Activated CD4-positive, alpha-beta T cell treated with anti-CD3 and anti-CD28 coated beads, Interleukin-2, amount 10 ng/mL, durations not matched to agents 24 days and 14 days (primary cell): ENCODE measurements around the gene PARP9. TPM values are rescaled to one million over a fixed set of nuclear protein-coding genes. Genes with fewer than 3 reads are reported as not detected.

Source experiments
- DNase-seq: peaks from one replicate; pipeline ENCODE4 v3.0.0; 2022
- H3K27ac Mint-ChIP-seq: one replicate; pipeline ENCODE4 v1.8.0; 2022; ENCODE audit warnings: mild to moderate bottlenecking, mixed read lengths
- H3K27me3 Mint-ChIP-seq: one replicate; pipeline ENCODE4 v1.8.0; 2022; ENCODE audit warnings: mixed read lengths
- H3K36me3 Mint-ChIP-seq: one replicate; pipeline ENCODE4 v1.8.0; 2022; ENCODE audit warnings: low read depth, mild to moderate bottlenecking, mixed read lengths
- H3K4me1 Mint-ChIP-seq: one replicate; pipeline ENCODE4 v1.8.0; 2021; ENCODE audit warnings: mixed read lengths
- H3K4me3 Mint-ChIP-seq: one replicate; pipeline ENCODE4 v1.8.0; 2022; ENCODE audit warnings: mild to moderate bottlenecking, moderate library complexity, mixed read lengths
- H3K9me3 Mint-ChIP-seq: one replicate; pipeline ENCODE4 v1.8.0; 2021; ENCODE audit warnings: mixed read lengths
- intact Hi-C: fragments of 100-400 bp; cut with micrococcal nuclease; formaldehyde crosslinking; loops from one replicate; pipeline ENCODE4 v1.15.1; 2023
- total RNA-seq: library from RNA; stranded (reverse); gene quantifications from 2 replicates; pipeline ENCODE4 v1.2.3, GENCODE V29; 2022

The PARP9 gene
- 45.7 and 47.9 TPM in 2 replicates for total RNA-seq

- peaks cover 71% of the 10 kb centered on the region for H3K4me1 Mint-ChIP-seq
- peak within 1 kb of the TSS; percentile 95 for H3K4me3 Mint-ChIP-seq
- peaks cover 60% of the 10 kb centered on the region for H3K36me3 Mint-ChIP-seq
- peak within 1 kb of the TSS; percentile 98 for H3K27ac Mint-ChIP-seq
- no peaks in the 10 kb centered on the region for H3K9me3 Mint-ChIP-seq
- intact Hi-C loops = loop anchor here (1.0 to 5.0 kb wide), 6 partner anchors 12 to 233 kb away; partner anchors contain the start of genes FAM162A and SLC49A4
- H3K27me3 Mint-ChIP-seq = no peaks in the 10 kb centered on the region
- peak; percentile 97 for DNase-seq
Observed at GRCh38 chr3:122564155-122564912, at the start of gene PARP9, which contains the start of gene DTX3L. TSS of gene PARP9 (minus strand) at chr3:122564300. CDS start at chr3:122559620, 4,680 bp downstream. TSS of gene DTX3L (plus strand) at chr3:122564338. CDS start at chr3:122564427, 89 bp downstream.

GRCh38 chr3:122612696-122613095 lies 48.6 kb upstream of the PARP9 start:
- Mint-ChIP-seq H3K36me3 (peaks cover 58% of the 10 kb centered on the region), H3K9me3 (peaks cover 9% of the 10 kb centered on the region), H3K27ac (peak overlapping the region; percentile 51), H3K4me1 (peaks cover 27% of the 10 kb centered on the region), H3K4me3 (no peak overlapping the region), H3K27me3 (no peaks in the 10 kb centered on the region)
- DNase-seq = no peak
- intact Hi-C loops = no loop called here

GRCh38 chr3:122609798-122610559 lies 45.9 kb upstream of the PARP9 start:
- H3K27me3 Mint-ChIP-seq = no peaks in the 10 kb centered on the region
- DNase-seq = peak; percentile 81
- peaks cover 11% of the 10 kb centered on the region for H3K9me3 Mint-ChIP-seq
- intact Hi-C loops = loop anchor here (1.0 to 2.0 kb wide), 8 partner anchors 33 to 182 kb away; partner anchors contain the start of genes DTX3L, PARP14 and PARP9
- H3K27ac Mint-ChIP-seq = peak overlapping the region; percentile 90
- H3K4me3 Mint-ChIP-seq = peak overlapping the region; percentile 72
- peaks cover 52% of the 10 kb centered on the region for H3K36me3 Mint-ChIP-seq
- H3K4me1 Mint-ChIP-seq = peaks cover 32% of the 10 kb centered on the region

- intact Hi-C loops = loop anchor here (1.0 kb wide), 1 partner anchor 45 kb away; the partner anchor contains the start of genes DTX3L and PARP9
- H3K4me3 Mint-ChIP-seq = peak overlapping the region; percentile 32
- no peak for DNase-seq
- peaks cover 50% of the 10 kb centered on the region for H3K36me3 Mint-ChIP-seq
- H3K27ac Mint-ChIP-seq = peak overlapping the region; percentile 57
- H3K27me3 Mint-ChIP-seq = no peaks in the 10 kb centered on the region
- H3K4me1 Mint-ChIP-seq = peaks cover 34% of the 10 kb centered on the region
- peaks cover 14% of the 10 kb centered on the region for H3K9me3 Mint-ChIP-seq
Observed at GRCh38 chr3:122608916-122609315, 44.8 kb upstream of the PARP9 start.

- Mint-ChIP-seq H3K36me3 (peaks cover 48% of the 10 kb centered on the region), H3K27ac (no peak overlapping the region), H3K4me1 (peaks cover 35% of the 10 kb centered on the region), H3K27me3 (no peaks in the 10 kb centered on the region), H3K9me3 (peaks cover 15% of the 10 kb centered on the region), H3K4me3 (no peak overlapping the region)
- intact Hi-C loops = no loop called here
- DNase-seq = no peak
Observed at GRCh38 chr3:122606330-122606729, 42.2 kb upstream of the PARP9 start.

- Mint-ChIP-seq H3K27me3 (no peaks in the 10 kb centered on the region), H3K4me3 (no peak overlapping the region), H3K36me3 (peaks cover 37% of the 10 kb centered on the region), H3K27ac (no peak overlapping the region), H3K4me1 (peaks cover 19% of the 10 kb centered on the region), H3K9me3 (peaks cover 12% of the 10 kb centered on the region)
- intact Hi-C loops = no loop called here
- no peak for DNase-seq
Observed at GRCh38 chr3:122603056-122603455, 39.0 kb upstream of the PARP9 start.

- DNase-seq = no peak
- H3K27ac Mint-ChIP-seq = no peak overlapping the region
- peaks cover 7% of the 10 kb centered on the region for H3K9me3 Mint-ChIP-seq
- no peak overlapping the region for H3K4me3 Mint-ChIP-seq
- H3K27me3 Mint-ChIP-seq = no peaks in the 10 kb centered on the region
- intact Hi-C loops = no loop called here
- H3K4me1 Mint-ChIP-seq = peaks cover 13% of the 10 kb centered on the region
- peaks cover 32% of the 10 kb centered on the region for H3K36me3 Mint-ChIP-seq
Observed at GRCh38 chr3:122602011-122602710, 38.1 kb upstream of the PARP9 start.

GRCh38 chr3:122598556-122598955 lies 34.5 kb upstream of the PARP9 start:
- intact Hi-C loops = no loop called here
- H3K4me3 Mint-ChIP-seq = no peak overlapping the region
- no peak overlapping the region for H3K27ac Mint-ChIP-seq
- peaks cover 6% of the 10 kb centered on the region for H3K4me1 Mint-ChIP-seq
- H3K27me3 Mint-ChIP-seq = no peaks in the 10 kb centered on the region
- no peak for DNase-seq
- peaks cover 7% of the 10 kb centered on the region for H3K9me3 Mint-ChIP-seq
- H3K36me3 Mint-ChIP-seq = peaks cover 27% of the 10 kb centered on the region

GRCh38 chr3:122598151-122598550 lies 34.1 kb upstream of the PARP9 start:
- intact Hi-C loops = no loop called here
- peaks cover 7% of the 10 kb centered on the region for H3K9me3 Mint-ChIP-seq
- H3K27ac Mint-ChIP-seq = peak overlapping the region; percentile 23
- peaks cover 24% of the 10 kb centered on the region for H3K36me3 Mint-ChIP-seq
- H3K27me3 Mint-ChIP-seq = no peaks in the 10 kb centered on the region
- no peak for DNase-seq
- H3K4me3 Mint-ChIP-seq = no peak overlapping the region
- H3K4me1 Mint-ChIP-seq = peaks cover 2% of the 10 kb centered on the region

- H3K27me3 Mint-ChIP-seq = no peaks in the 10 kb centered on the region
- peaks cover 7% of the 10 kb centered on the region for H3K9me3 Mint-ChIP-seq
- H3K36me3 Mint-ChIP-seq = peaks cover 28% of the 10 kb centered on the region
- no peak overlapping the region for H3K27ac Mint-ChIP-seq
- H3K4me3 Mint-ChIP-seq = no peak overlapping the region
- peaks cover 4% of the 10 kb centered on the region for H3K4me1 Mint-ChIP-seq
- DNase-seq = no peak
- intact Hi-C loops = no loop called here
Observed at GRCh38 chr3:122594025-122594424, 29.9 kb upstream of the PARP9 start.

- no peak overlapping the region for H3K27ac Mint-ChIP-seq
- DNase-seq = no peak
- H3K4me1 Mint-ChIP-seq = peaks cover 10% of the 10 kb centered on the region
- no peaks in the 10 kb centered on the region for H3K27me3 Mint-ChIP-seq
- H3K9me3 Mint-ChIP-seq = peaks cover 4% of the 10 kb centered on the region
- H3K36me3 Mint-ChIP-seq = peaks cover 24% of the 10 kb centered on the region
- intact Hi-C loops = no loop called here
- no peak overlapping the region for H3K4me3 Mint-ChIP-seq
Observed at GRCh38 chr3:122590610-122591009, 26.5 kb upstream of the PARP9 start.

- intact Hi-C loops = no loop called here
- peaks cover 31% of the 10 kb centered on the region for H3K36me3 Mint-ChIP-seq
- no peak for DNase-seq
- H3K9me3 Mint-ChIP-seq = peaks cover 8% of the 10 kb centered on the region
- H3K4me1 Mint-ChIP-seq = peaks cover 12% of the 10 kb centered on the region
- H3K4me3 Mint-ChIP-seq = no peak overlapping the region
- no peak overlapping the region for H3K27ac Mint-ChIP-seq
- no peaks in the 10 kb centered on the region for H3K27me3 Mint-ChIP-seq
Observed at GRCh38 chr3:122589297-122589696, 25.2 kb upstream of the PARP9 start.

GRCh38 chr3:122587572-122587971 lies 23.5 kb upstream of the PARP9 start:
- H3K9me3 Mint-ChIP-seq = peaks cover 13% of the 10 kb centered on the region
- H3K27ac Mint-ChIP-seq = no peak overlapping the region
- peaks cover 45% of the 10 kb centered on the region for H3K36me3 Mint-ChIP-seq
- no peak for DNase-seq
- H3K4me3 Mint-ChIP-seq = no peak overlapping the region
- intact Hi-C loops = no loop called here
- H3K27me3 Mint-ChIP-seq = no peaks in the 10 kb centered on the region
- H3K4me1 Mint-ChIP-seq = peaks cover 17% of the 10 kb centered on the region
